HG03521 (cell line): ENCODE measurements around the gene COL26A1.

Experiments used
- ATAC-seq: cut with Tn5 transposase; IDR thresholded peaks from one replicate; pipeline ENCODE4 v1.9.1; 2021; ENCODE audit warnings: mild to moderate bottlenecking, moderate library complexity; ENCODE audit not compliant: unreplicated experiment

COL26A1 gene

DNA sequence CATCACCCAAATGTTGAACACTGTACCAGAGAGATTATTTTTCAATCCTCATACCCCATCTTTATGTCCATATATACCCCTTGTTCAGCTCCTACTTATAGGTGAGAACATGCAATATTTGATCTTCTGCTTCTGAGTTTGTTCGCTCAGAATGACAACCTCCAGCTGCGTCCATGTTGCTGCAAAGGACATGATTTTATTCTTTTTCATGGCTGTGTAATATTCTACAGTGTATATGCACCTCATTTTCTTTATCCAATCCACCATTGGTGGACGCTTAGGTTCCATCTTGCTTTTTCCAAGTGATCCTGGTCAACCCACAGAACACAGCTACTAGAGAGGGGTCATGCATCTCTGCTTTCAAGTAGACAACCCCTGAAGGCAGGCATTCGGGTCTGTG, 166.9 kb downstream of the COL26A1 start:
- ATAC-seq: no peak

DNA sequence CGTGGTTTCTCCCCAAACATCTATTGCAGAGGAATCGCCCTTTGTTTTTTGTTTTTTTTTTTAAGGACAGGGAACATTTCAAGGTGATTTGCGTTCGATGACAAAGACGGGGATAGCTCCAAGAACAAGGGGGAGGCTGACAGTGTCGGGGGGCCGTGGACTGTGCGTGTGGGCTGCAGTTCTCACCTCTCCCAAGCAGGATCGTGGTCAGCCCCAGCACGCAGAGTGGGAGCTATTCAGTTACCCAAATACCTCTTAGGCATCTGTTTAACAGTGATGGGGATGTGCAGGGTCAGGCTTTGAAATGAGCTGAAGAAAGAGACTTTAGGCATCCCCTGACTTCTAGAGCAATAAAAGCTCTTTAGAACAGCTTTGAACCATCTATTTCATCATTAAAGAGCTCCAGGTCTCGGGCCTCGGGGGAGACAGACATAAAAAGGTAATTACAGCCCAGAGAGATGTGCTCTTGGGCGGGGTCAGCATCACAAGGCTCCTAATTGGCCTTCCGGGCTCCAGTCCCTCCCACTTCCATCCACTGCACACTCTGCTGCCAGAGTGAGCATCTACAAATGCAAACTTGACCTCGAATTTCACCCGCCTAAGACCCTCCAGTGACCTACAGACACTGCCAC, 169.2 kb downstream of the COL26A1 start:
- no peak for ATAC-seq

DNA sequence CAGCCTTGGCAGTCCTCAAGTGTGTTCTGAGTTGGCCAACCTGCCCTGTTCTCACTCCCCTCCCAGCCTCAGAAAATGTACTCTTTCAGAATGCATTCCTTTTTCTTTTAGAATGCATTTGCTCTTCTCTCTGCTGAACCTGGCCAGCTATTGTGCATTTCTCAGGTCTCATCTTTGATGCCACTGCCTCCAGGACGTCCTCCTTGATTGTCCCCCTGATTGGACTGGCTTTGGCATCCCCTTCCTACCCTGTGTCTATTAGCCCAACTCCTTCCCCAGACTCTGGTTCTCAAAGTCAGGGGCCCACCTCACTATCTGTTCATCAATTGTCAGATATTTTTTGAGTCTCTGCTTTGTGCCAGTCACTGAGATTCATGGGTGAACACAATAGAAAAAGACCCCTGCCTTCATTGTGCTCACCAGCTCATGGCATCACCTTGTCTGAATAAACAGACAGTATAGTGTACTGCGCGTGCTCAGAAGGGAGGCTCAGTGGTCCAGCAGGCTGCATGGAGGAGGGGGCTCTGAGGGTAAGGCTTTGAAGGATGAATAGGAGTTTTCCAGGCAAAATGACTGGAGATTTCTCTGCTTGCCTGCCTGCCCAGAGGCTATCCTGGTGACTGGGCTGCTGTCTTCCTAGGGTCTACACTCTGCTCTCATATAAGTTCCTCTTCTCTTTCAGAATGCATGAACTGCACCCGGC, 169.9 kb downstream of the COL26A1 start:
- no peak for ATAC-seq

DNA sequence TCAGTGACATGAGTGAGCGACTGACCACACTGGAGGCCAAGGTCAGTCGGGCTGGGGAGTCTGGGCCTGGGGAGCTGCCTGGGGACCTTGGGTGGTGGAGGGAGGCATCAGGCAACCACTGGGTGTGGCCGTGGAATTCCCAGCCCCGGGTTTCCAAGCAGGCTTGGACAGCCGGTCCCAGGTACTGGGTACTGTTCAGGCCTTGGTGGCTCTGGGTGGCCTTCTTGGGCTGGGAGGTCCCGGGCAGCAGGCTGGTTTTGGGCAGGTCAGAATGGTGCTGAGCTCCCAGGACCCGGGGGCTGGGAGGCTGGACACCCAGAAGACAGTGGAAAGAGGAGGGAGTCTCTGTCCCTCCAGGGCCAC, 170.4 kb downstream of the COL26A1 start:
- ATAC-seq: no peak

DNA sequence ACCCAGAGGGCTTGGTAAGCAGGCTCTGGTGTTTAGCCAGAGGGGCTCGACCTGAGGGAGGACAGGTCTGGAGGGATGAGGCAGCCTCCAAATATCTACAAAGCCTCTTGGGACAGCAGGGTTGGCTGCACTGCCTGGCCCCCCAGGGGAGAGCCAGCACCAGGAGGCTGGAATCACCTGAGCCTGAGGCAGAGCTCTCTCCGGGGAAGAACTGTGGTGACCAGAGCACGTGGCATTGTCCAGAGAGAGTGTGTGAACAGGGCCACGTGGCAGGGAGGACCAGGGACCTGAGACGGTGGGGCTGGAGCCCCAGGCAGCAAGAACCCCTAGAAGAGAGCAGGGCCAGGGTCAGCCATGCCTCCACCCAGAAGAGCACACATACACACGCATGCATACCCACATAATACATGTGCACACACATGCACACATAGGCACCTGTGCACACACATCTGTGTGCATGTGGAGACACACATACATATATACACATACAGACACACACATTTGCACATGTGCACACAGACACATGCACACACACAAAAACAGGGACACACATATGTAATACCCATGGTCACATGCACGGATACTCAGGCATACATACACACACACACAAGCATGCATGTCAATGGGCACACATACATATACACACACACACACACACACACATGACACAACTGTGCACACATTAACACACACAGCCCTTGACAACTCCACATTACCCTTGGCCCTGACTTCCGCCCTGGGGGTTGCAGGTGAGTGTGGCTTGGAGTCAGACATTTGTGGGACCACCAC, 171.5 kb downstream of the COL26A1 start:
- ATAC-seq: no peak

DNA sequence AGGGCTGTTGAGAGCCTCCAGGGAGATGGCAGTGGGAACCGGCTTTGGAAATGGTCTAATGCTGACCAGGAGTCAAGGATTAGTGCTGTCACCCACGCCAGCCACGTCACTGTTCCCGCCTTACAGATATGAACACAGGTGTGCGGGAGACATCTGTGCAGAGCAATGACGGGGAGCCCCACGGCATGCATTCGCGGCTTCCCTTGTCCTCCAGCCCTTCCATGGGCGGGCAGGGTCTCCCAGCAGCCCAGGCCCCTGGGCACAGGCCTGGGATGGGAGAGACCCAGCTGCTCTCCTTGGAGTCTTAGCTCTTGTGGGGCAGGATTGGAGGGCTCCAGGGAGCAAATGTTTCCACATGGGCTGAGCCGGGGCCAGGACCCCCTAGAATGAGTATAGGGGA, 172.2 kb downstream of the COL26A1 start:
- no peak for ATAC-seq

DNA sequence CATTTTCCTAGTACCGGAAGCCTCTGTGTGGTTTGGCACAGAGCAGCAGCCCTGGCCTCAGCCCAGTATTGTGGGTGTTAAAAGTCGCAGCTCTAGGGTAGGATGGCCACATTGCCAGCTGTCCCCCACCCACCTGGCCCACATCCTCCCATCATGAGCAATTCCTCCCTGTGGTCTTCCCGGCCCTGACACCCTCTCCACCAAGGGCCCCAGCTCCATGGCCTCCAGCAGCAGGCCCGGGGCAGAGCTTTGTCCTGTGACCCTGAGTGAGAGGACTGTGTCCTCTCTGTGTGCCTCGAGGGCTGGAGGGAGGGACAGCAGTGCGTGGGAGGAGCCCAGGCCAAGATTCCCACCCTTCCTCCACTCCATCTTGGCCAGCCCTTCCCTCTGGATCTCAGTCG, 172.7 kb downstream of the COL26A1 start:
- ATAC-seq: no peak

DNA sequence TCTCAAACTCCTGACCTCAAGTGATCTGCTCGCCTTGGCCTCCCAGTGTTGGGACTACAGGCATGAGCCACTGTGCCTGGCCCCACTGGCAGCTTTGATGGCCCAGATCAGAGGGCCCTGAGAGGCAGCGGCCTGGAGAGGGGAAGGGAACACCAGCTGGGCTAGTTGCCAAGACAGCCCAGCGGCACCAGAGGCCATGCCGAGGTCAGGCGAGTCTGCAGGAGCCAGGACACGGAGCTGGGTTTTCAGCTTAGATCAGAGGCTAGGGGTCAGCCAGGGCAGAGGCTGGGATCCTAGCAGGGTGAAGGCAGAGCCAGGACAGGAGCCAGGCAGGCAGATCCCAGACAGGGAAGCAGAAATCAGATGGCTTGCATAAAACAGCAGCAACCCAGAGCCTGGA, 173.6 kb downstream of the COL26A1 start:
- no peak for ATAC-seq

DNA sequence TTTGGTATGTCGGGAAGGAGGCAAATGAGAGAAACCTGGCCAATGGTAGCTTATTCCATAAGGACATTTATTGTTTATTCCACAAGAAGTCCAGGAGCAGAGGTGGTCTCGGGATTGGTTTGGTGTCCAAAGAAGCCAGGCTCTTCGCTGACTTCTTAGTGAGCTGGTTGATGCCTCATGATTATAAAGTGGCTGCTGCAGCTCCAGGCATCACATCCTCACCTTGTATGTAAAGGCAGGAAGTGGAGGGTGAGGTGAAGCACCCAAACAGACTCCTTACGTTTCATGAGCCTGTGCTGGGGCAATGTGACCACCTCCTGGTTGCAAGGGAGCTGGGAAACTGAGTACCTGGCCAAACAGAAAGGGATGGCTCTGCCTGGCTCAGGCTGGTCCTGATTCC, 174.0 kb downstream of the COL26A1 start:
- ATAC-seq: no peak

DNA sequence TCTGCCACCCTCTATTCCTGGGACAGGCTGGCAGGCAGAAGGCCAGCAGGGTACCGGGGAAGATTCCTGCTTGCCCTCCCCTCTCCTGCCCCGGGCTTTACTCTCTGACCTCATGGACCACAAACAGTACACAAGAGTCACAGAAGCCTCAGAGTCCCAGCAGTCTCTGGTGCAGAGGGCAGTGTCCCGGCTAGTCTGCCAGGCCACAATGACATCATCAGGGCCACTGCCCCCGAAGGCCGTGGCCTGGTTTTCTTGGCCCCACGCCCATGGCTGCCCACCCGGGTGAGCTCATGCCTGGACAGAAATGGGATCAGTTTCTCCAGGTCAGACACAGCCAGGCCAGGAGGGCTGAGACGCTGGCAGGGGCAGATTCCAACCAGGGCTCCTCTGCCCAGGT, 174.5 kb downstream of the COL26A1 start:
- ATAC-seq: no peak

DNA sequence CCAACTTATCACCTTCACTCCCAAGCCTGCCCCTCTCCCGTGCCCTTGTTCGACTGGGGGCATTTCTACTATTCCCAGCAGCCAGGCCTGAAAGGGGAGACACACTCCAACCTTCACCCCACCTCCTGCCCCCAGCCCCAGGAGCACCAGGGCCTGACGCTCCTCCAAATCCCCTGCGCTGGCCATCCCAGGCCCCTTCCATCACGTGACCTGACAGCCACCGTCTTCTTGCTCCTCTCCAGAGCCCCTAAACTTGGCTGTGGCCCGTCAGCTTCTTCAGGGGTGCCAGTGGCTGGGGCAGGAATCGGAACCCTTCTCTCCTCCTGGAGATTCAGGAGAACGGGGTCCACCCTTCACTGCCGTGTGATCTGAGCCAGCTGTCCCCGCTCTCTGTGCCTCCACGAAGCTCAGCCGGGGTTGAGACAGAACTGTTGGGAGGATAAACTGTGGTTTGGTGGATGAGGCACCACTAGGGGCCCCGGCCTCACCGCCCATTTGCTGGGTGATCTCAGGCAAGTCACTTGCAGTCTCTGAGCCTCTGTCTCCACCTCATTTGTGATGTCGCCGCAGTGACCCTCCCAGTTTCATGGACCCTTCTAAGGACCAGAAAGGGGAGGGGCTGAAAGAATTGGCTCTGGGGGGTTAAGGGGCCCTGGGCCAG, 175.4 kb downstream of the COL26A1 start:
- no peak for ATAC-seq

DNA sequence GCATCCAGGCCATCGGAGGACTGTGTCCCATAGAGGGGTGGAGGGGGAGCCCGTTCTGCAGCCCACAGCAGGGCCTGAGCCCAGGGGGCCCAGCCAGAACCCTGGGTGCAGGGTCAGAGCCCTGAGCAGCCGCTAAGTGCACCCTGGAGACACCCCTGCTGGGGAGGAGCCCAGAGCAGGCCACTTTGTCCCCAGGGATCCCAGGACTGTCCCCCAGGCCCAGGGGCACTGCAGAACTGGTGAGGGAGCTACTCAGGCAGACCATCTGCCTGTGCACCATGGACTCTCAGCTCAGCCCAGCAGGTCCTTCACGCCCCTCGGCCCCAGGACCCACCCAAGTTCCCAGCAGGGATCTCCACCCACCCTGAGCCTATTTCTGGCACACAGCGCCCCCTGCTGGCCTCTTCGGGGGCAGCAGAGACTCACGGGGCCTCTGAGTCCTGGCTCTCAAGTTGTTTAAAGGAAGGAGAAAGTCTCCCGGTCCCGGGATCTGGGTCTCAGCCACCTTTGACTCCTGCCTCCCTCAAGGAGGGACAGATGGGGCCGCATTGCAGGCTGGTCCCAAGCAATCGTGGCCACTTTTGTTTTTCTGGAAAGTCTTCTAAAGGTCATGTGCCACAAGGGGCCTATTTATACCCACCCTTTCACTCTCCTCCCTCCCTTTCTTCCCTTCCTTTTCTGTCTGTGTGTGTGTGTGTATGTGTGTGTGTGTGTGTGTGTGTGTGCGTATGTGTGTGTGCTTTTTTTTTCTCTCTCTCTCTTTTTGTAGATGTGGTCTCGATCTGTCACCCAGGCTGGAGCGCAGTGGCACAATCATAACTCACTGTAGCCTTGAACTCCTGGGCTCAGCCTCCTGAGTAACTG, 176.2 kb downstream of the COL26A1 start:
- ATAC-seq: no peak

DNA sequence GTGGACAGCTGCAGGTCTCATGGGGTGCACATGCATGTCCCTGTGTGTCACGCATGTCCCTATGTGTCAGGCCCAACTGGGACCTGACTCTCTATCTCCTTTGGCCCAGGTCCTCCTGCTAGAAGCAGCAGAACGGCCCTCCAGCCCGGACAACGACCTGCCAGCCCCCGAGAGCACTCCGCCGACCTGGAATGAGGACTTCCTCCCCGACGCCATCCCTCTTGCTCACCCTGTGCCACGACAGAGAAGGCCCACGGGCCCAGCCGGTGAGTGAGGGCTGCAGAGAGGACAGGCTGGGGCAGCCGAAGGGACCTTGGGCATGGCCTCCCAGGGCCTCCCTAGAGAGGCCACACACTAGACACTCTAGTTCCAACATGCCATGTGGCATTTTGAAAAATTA, 177.1 kb downstream of the COL26A1 start:
- ATAC-seq: no peak

DNA sequence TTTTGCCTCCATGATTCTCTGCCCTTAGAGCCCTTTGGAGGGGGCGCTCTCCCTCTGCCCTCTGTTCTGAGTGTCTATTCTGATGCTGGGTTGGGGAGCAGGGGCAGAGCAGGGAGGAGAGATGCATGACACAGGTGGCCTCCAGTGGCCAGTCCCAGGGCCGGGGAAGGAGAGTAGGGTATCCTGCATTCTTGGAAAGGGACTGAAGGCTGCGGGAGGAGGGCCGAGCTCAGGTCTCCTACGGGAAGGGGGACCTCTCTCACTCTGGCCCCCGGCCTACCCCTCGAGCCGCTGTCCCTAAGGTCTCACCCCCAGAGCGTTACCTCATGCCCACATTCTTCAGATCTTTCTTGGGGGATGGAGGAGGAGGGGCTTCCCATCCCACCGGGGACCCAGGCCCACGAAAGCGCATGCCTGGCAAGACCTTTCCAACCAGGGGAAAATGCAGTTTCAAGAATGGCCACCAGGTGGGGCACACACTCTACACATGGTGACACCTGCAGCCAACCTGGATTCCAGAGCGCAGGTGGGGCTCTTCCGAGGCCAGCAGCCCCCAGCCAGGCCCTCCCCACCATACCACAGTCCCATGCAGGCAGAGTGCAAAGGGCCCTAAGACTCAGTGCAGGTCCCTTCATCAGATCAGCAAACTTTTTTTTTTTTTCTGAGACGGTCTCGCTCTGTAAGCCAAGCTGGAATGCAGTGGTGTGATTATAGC, 180.0 kb downstream of the COL26A1 start:
- no peak for ATAC-seq

DNA sequence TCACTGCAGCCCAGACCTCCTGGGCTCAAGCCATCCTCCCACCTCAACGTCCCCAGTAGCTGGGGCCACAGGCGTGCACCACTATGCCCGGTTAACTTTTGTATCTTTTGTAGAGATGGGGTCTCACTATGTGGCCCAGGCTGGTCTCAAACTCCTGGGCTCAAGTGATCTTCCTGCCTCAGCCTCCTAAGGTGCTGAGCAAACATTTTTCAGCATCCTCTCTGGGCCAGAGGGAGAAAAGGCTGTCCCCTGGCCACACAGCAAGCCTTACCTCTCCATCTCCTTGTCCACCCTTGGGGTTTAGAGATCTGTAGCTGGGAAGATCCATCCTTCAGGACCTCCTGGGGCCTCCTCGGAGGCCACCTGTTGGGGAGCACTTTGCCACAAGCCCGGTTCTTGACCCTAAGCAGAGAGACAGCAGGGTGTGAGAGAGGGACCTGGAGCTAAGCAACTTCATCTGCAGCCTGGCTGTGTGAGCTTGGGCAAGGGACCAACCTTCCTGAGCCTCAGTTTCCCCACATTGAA, 180.6 kb downstream of the COL26A1 start:
- ATAC-seq: no peak

DNA sequence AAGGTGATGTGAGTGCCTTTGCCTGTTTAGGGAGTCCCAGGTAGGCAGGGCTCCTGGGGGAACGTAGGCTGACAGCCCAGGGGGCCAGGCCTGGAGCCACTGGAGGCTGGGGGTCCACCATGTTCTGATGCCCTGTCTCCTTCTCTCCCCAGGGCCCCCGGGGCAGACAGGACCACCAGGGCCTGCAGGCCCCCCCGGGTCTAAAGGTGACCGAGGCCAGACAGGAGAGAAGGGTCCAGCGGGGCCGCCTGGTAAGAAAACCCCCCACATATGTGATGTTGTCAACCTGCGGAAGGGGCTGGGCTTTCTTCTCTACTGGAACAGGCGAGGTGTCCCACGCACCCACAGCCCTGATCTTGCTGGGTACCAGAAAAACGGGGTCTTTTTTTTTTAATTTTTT, 181.2 kb downstream of the COL26A1 start:
- ATAC-seq: no peak

DNA sequence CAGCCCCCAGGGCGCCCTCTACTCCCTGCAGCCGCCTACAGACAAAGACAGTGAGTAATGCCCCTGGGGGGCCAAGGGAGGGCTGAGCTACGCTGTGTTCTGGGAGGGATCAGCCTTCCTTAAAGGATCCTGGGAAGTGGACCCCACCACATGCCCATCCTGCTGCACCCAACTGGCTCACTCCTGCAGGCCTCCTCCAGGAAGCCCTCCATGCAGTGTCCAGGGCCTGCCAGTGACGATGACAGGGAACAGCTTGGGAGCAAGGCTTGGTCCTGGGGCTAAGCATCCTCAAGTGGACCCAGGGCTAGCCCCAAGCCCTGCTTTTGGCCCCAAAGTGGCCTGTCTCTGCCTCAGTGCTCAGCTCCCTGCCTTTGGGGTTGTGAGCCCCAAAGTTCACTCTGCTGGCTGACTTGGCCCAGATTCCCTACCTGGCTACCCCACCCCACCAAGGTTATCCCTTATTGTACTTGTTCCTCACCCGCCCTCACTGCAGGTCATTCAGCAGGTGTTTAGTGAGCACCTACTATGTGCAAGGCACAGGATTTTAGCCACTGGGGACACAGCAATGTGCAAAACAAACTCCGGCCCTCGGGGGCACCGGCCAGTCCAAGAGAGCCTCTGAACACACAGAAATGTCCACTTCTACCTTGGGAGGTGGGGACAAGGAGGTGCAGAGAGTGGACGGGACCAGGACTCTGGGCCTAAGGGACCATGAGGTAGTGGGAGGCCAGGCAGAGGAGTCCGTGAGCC, 182.9 kb downstream of the COL26A1 start:
- no peak for ATAC-seq

DNA sequence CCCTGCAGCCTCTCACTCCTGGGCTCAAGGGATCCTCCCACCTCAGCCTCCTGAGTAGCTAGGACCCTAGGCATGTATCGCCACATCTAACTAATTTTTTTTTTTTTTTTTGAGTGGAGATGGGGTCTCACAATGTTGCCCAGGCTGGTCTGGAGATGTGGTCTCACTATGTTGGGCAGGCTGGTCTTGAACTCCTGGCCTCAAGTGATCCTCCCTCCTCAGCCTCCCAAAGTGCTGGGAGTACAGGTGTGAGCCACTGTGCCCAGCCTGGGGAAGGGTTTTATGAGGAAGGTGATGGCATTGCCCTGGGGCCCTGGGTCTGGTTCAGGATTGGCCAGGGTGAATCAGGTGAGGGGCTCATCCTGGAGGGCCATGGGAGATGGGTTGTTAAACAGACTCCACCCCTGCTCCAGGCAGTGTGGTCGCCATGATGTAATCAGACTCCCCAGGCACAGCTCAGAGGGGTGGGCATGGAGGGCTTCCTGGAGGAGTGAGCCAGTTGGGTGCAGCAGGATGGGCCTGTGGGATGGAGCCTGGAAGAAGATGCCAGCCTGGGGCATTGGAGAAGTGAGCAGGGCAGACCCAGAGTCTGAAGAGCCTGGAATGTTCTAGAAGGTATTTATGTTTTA, 183.7 kb downstream of the COL26A1 start:
- ATAC-seq: no peak
